HepG2 (cell line): ENCODE data around the gene MRPL2. TPM values are rescaled to one million over a fixed set of nuclear protein-coding genes. Genes with fewer than 3 reads are reported as not detected.

ENCODE experiments used
- ARID2 ChIP-seq: sonication (generic); formaldehyde crosslinking; IDR thresholded peaks from 2 replicates; pipeline ENCODE4 v1.8.1; 2022; ENCODE audit warnings: mild to moderate bottlenecking, missing genetic modification reagents, borderline replicate concordance
- ASH2L ChIP-seq: fragments of 300-600, 200-600 bp; sonication (generic); IDR thresholded peaks from 2 replicates; pipeline ENCODE4 v1.7.0; 2017; ENCODE audit warnings: low read depth, mild to moderate bottlenecking, moderate library complexity, mixed read lengths, low read length; ENCODE audit not compliant: insufficient read length
- IKZF1 ChIP-seq: fragments of 450-650 bp; IDR thresholded peaks from 2 replicates; pipeline ENCODE4 v1.7.1; 2016
- MBNL3 ChIP-seq: fragments of 250-450 bp; sonication (Bioruptor Pico); conservative IDR thresholded peaks from 2 replicates; pipeline ENCODE4 v1.8.0; 2022; ENCODE audit warnings: mild to moderate bottlenecking, inconsistent platforms
- RBAK ChIP-seq: sonication (generic); formaldehyde crosslinking; IDR thresholded peaks from 2 replicates; pipeline ENCODE4 v1.5.1; 2020; ENCODE audit warnings: mild to moderate bottlenecking, missing genetic modification reagents
- SMC3 ChIP-seq: IDR thresholded peaks from 2 replicates; pipeline ENCODE4 v1.6.1; 2011; ENCODE audit warnings: low read length, improper control_type of control experiment
- ZBTB20 ChIP-seq: sonication (generic); formaldehyde crosslinking; IDR thresholded peaks from 2 replicates; pipeline ENCODE4 v1.8.1; 2023; ENCODE audit warnings: missing genetic modification reagents, low read depth, mild to moderate bottlenecking, borderline replicate concordance
- ZNF660 ChIP-seq: sonication (generic); formaldehyde crosslinking; IDR thresholded peaks from 2 replicates; pipeline ENCODE4 v1.5.1; 2020; ENCODE audit warnings: mild to moderate bottlenecking, low read depth, missing genetic modification reagents, borderline replicate concordance
- polyA plus RNA-seq, 8 experiments: library from polyadenylated mRNA; depleted of rRNA in 3 of 8; stranded (reverse) in 7 of 8; unstranded in 1 of 8; fragments of >200 nt; fragmentation: Illumina TruSeq in 4 of 8; extraction: Trizol in 4 of 8; gene quantifications; 2 replicates each; pipeline versions ENCODE4 v1.2.1 to v1.2.3, GENCODE V29; 2011 to 2016; ENCODE audit warnings: low read depth in 4 of 8, missing spikeins in 1 of 8, mixed read lengths in 1 of 8; ENCODE audit not compliant: insufficient read depth in 1 of 8
- total RNA-seq, 5 experiments: library from RNA; depleted of rRNA; stranded (reverse); fragments of >200 nt; fragmentation: Illumina TruSeq; extraction: Trizol; gene quantifications; 2 replicates each; pipeline ENCODE4 v1.2.3, GENCODE V29; 2016; ENCODE audit warnings: low read depth in 1 of 5
- TF ChIP-seq, protein P1 (sequence below): sonication (generic); formaldehyde crosslinking; IDR thresholded peaks from 2 replicates; pipeline ENCODE4 v1.5.0; 2020; ENCODE audit warnings: mild to moderate bottlenecking, missing genetic modification reagents
- TF ChIP-seq, protein P2 (sequence below): sonication (generic); formaldehyde crosslinking; IDR thresholded peaks from 2 replicates; pipeline ENCODE4 v1.5.1; 2020; ENCODE audit warnings: missing genetic modification reagents, mild to moderate bottlenecking, borderline replicate concordance

MRPL2 gene
- total and polyA plus RNA-seq, 2 of the 13 experiments (the other 11 are each of a cell fraction or from before 2014, with no cell fraction given): 56.8 to 65.6 TPM

DNA sequence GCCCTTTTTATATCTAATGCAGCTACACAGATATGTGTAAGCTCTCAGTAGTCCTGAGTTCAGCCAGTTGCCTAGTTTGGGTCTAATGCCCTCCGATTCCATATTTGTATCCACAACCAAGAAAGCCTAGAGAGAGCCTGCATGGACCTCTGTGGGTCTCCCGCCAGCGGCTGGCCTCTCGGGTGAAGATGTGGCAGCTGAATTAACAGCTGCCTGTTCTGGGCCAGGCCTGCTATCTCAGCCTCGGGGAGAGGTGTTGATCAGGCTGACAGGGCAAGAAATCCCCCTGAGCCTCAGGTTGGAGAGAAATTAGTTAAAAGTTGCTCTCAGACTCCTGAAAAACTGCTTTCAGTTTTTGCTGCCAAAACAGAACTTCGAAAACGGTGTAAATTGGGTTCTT lies 36.7 kb upstream of the MRPL2 start (continued):
- TF ChIP-seq MBNL3 (CRISPR knock-in tag) (no peak), RBAK (CRISPR knock-in tag) (no peak), ARID2 (no peak), ASH2L (peak; percentile 20), ZNF660 (CRISPR knock-in tag) (no peak), SMC3 (no peak), IKZF1 (no peak), ZBTB20 (no peak)
- TF ChIP-seq, protein P1, sequence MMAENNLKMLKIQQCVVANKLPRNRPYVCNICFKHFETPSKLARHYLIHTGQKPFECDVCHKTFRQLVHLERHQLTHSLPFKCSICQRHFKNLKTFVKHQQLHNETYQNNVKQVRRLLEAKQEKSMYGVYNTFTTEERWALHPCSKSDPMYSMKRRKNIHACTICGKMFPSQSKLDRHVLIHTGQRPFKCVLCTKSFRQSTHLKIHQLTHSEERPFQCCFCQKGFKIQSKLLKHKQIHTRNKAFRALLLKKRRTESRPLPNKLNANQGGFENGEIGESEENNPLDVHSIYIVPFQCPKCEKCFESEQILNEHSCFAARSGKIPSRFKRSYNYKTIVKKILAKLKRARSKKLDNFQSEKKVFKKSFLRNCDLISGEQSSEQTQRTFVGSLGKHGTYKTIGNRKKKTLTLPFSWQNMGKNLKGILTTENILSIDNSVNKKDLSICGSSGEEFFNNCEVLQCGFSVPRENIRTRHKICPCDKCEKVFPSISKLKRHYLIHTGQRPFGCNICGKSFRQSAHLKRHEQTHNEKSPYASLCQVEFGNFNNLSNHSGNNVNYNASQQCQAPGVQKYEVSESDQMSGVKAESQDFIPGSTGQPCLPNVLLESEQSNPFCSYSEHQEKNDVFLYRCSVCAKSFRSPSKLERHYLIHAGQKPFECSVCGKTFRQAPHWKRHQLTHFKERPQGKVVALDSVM (CRISPR knock-in tag): no peak
- TF ChIP-seq, protein P2, sequence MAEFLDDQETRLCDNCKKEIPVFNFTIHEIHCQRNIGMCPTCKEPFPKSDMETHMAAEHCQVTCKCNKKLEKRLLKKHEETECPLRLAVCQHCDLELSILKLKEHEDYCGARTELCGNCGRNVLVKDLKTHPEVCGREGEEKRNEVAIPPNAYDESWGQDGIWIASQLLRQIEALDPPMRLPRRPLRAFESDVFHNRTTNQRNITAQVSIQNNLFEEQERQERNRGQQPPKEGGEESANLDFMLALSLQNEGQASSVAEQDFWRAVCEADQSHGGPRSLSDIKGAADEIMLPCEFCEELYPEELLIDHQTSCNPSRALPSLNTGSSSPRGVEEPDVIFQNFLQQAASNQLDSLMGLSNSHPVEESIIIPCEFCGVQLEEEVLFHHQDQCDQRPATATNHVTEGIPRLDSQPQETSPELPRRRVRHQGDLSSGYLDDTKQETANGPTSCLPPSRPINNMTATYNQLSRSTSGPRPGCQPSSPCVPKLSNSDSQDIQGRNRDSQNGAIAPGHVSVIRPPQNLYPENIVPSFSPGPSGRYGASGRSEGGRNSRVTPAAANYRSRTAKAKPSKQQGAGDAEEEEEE (CRISPR knock-in tag): no peak
- TF ChIP-seq, all 625 proteins: peak for 5
